PC-3 (cell line): ENCODE results near the gene TM9SF1. TPM values are rescaled to one million over a fixed set of nuclear protein-coding genes. Genes with fewer than 3 reads are reported as not detected.

ENCODE experiments used
- ATAC-seq: fragments of 200-7000 bp; cut with Tn5 transposase; 2 replicates; pipeline ENCODE4 v1.9.1; 2020; ENCODE audit warnings: mild to moderate bottlenecking, moderate library complexity
- BruUV-seq: library from RNA; stranded (reverse); fragments of 400-500 nt; replicated peaks from 2 replicates; lab custom pipeline; 2021; lab: Mats Ljungman, UMichigan
- CTCF ChIA-PET: fragments of 300-600 bp; sonication (Branson Sonifier 250); formaldehyde crosslinking; loops from one replicate; lab custom pipeline; 2022; ENCODE audit warnings: antibody characterized with exemption; lab: Charles Lee
- POLR2A ChIA-PET: fragments of 300-600 bp; sonication (Branson Sonifier 250); formaldehyde crosslinking; loops from one replicate; lab custom pipeline; 2022; ENCODE audit warnings: antibody characterized with exemption; ENCODE audit not compliant: unreplicated experiment; lab: Charles Lee
- DNase-seq: peaks from one replicate; pipeline ENCODE4 v3.0.0-alpha.2; 2015
- H2AFZ ChIP-seq: fragments of 300-600 bp; sonication (generic); 2 replicates; pipeline ENCODE4 v1.6.0; 2016; ENCODE audit warnings: antibody characterized with exemption, low read length
- H3F3A ChIP-seq: fragments of 300-600 bp; sonication (generic); one replicate; pipeline ENCODE4 v1.6.0; 2017; ENCODE audit warnings: antibody characterized with exemption, low read length, control low read depth, mild to moderate bottlenecking; ENCODE audit not compliant: unreplicated experiment
- H3K27ac ChIP-seq: fragments of 300-600 bp; sonication (generic); 2 replicates; pipeline ENCODE4 v1.5.1; 2016; ENCODE audit warnings: mild to moderate bottlenecking, low read length
- H3K27me3 ChIP-seq: fragments of 300-600 bp; sonication (generic); 2 replicates; pipeline ENCODE4 v1.6.1; 2016; ENCODE audit warnings: low read length, mixed read lengths
- H3K36me3 ChIP-seq: fragments of 300-600 bp; sonication (generic); 2 replicates; pipeline ENCODE4 v1.6.1; 2016; ENCODE audit warnings: low read depth, mixed run types, low read length, mixed read lengths
- H3K4me1 ChIP-seq: fragments of 300-600 bp; sonication (generic); 2 replicates; pipeline ENCODE4 v1.5.1; 2016; ENCODE audit warnings: low read length; ENCODE audit not compliant: insufficient read depth
- H3K4me2 ChIP-seq: fragments of 300-600 bp; sonication (generic); 2 replicates; pipeline ENCODE4 v1.6.0; 2016; ENCODE audit warnings: low read length
- H3K4me3 ChIP-seq: fragments of 300-600 bp; sonication (generic); 2 replicates; pipeline ENCODE4 v1.5.1; 2016; ENCODE audit warnings: mild to moderate bottlenecking, low read length, mixed read lengths
- H3K79me2 ChIP-seq: fragments of 300-600 bp; sonication (generic); 2 replicates; pipeline ENCODE4 v1.6.1; 2017; ENCODE audit warnings: low read length, mixed read lengths
- H3K9ac ChIP-seq: fragments of 300-600 bp; sonication (generic); 2 replicates; pipeline ENCODE4 v1.6.0; 2016; ENCODE audit warnings: mild to moderate bottlenecking, low read length
- H3K9me2 ChIP-seq: fragments of 300-600 bp; sonication (generic); replicated peaks from 2 replicates; pipeline ENCODE4 v1.6.1; 2016; ENCODE audit warnings: mixed run types, low read length, mixed read lengths
- H3K9me3 ChIP-seq: fragments of 300-600 bp; sonication (generic); 2 replicates; pipeline ENCODE4 v1.6.1; 2016; ENCODE audit warnings: low read length, mixed read lengths
- H4K20me1 ChIP-seq: fragments of 300-600 bp; sonication (generic); 2 replicates; pipeline ENCODE4 v1.6.1; 2016; ENCODE audit warnings: low read length, mixed read lengths
- EZH2 ChIP-seq: fragments of 300-600 bp; sonication (generic); IDR thresholded peaks from one replicate; pipeline ENCODE4 v1.6.1; 2017; ENCODE audit warnings: antibody characterized with exemption, mild to moderate bottlenecking, low read length; ENCODE audit not compliant: unreplicated experiment
- EZH2phosphoT487 ChIP-seq: fragments of 300-600 bp; sonication (generic); IDR thresholded peaks from 2 replicates; pipeline ENCODE4 v1.6.1; 2018; ENCODE audit warnings: mild to moderate bottlenecking, antibody characterized with exemption, low read length, borderline replicate concordance
- intact Hi-C: fragments of 100-400 bp; cut with micrococcal nuclease; formaldehyde crosslinking; loops from 2 replicates; pipeline ENCODE4 v1.9.0; 2023
- total RNA-seq: library from RNA; depleted of rRNA; stranded (reverse); fragments of >200 nt; gene quantifications from 2 replicates; pipeline ENCODE4 v1.2.3, GENCODE V29; 2014
- TF ChIP-seq, protein P1 (sequence below): fragments of 300-600 bp; sonication (generic); conservative IDR thresholded peaks from 2 replicates; pipeline ENCODE4 v1.5.1; 2017; ENCODE audit warnings: antibody characterized with exemption, low read depth, mild to moderate bottlenecking, low read length

The TM9SF1 gene
- total RNA-seq, 1 experiment from 2014 or later = 52.1 TPM

- no peaks in the 10 kb centered on the region for H3F3A ChIP-seq
- H3K79me2 ChIP-seq = peaks cover 80% of the 10 kb centered on the region
- peak overlapping the region; percentile 97 for H3K4me2 ChIP-seq
- ChIA-PET POLR2A (no interaction called here), CTCF (no interaction called here)
- H3K9me3 ChIP-seq = no peaks in the 10 kb centered on the region
- H3K4me3 ChIP-seq = peak overlapping the region; percentile 98
- DNase-seq (no peak), ATAC-seq (peak; percentile 12)
- TF ChIP-seq EZH2phosphoT487 (no peak), EZH2 (no peak)
- TF ChIP-seq, protein P1, sequence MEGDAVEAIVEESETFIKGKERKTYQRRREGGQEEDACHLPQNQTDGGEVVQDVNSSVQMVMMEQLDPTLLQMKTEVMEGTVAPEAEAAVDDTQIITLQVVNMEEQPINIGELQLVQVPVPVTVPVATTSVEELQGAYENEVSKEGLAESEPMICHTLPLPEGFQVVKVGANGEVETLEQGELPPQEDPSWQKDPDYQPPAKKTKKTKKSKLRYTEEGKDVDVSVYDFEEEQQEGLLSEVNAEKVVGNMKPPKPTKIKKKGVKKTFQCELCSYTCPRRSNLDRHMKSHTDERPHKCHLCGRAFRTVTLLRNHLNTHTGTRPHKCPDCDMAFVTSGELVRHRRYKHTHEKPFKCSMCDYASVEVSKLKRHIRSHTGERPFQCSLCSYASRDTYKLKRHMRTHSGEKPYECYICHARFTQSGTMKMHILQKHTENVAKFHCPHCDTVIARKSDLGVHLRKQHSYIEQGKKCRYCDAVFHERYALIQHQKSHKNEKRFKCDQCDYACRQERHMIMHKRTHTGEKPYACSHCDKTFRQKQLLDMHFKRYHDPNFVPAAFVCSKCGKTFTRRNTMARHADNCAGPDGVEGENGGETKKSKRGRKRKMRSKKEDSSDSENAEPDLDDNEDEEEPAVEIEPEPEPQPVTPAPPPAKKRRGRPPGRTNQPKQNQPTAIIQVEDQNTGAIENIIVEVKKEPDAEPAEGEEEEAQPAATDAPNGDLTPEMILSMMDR = no peak
- peak overlapping the region; percentile 80 for H3K27ac ChIP-seq
- peaks cover 27% of the 10 kb centered on the region for H3K4me1 ChIP-seq
- H3K9me2 ChIP-seq = no peaks in the 10 kb centered on the region
- H4K20me1 ChIP-seq = no peaks in the 10 kb centered on the region
- no peaks in the 10 kb centered on the region for H3K27me3 ChIP-seq
- peak overlapping the region; percentile 97 for H2AFZ ChIP-seq
- peaks cover 7% of the 10 kb centered on the region; the same call in 1 of the 2 replicates for H3K36me3 ChIP-seq
- intact Hi-C loops = loop anchor here (1.0 to 2.0 kb wide), 2 partner anchors 11 to 15 kb away; partner anchors contain the start of genes MDP1 and TINF2
- H3K9ac ChIP-seq = peak overlapping the region; percentile 92
- TSS peak; percentile 70 for BruUV-seq
These were observed 36.3 kb upstream of the TM9SF1 start for GRCh38 chr14:24231263-24232120.

GRCh38 chr14:24228902-24229301 is 33.7 kb upstream of the TM9SF1 start:
- H3K9me2 ChIP-seq = no peaks in the 10 kb centered on the region
- ATAC-seq (no peak), DNase-seq (no peak)
- no peaks in the 10 kb centered on the region for H4K20me1 ChIP-seq
- TF ChIP-seq EZH2phosphoT487 (no peak), EZH2 (no peak)
- TF ChIP-seq, protein P1 = no peak
- H3K9me3 ChIP-seq = no peaks in the 10 kb centered on the region
- H3K79me2 ChIP-seq = peaks cover 90% of the 10 kb centered on the region
- peaks cover 23% of the 10 kb centered on the region for H3K4me1 ChIP-seq
- H3K4me2 ChIP-seq = no peak overlapping the region
- CTCF ChIA-PET = no interaction called here
- H3K27ac ChIP-seq = no peak overlapping the region
- H3F3A ChIP-seq = no peaks in the 10 kb centered on the region
- no peaks in the 10 kb centered on the region for H3K27me3 ChIP-seq
- POLR2A ChIA-PET = no interaction called here
- intact Hi-C loops = no loop called here
- H3K4me3 ChIP-seq = no peak overlapping the region
- no peak overlapping the region for H3K9ac ChIP-seq
- 0 out of 2 replicates have a peak, but pooled peaks cover 2% of the 10 kb centered on the region for H3K36me3 ChIP-seq
- H2AFZ ChIP-seq = no peak overlapping the region
- no TSS peak for BruUV-seq

- 0 out of 2 replicates have a peak, but pooled peaks cover 2% of the 10 kb centered on the region for H3K36me3 ChIP-seq
- no peaks in the 10 kb centered on the region for H3K9me3 ChIP-seq
- H3K9ac ChIP-seq = no peak overlapping the region
- H3K9me2 ChIP-seq = no peaks in the 10 kb centered on the region
- ATAC-seq = no peak
- no peak for DNase-seq
- peaks cover 88% of the 10 kb centered on the region for H3K79me2 ChIP-seq
- no peaks in the 10 kb centered on the region for H3F3A ChIP-seq
- BruUV-seq = no TSS peak
- H3K27ac ChIP-seq = no peak overlapping the region
- H3K4me1 ChIP-seq = peaks cover 14% of the 10 kb centered on the region; the same call in 1 of the 2 replicates
- no peak overlapping the region for H2AFZ ChIP-seq
- no peak overlapping the region for H3K4me2 ChIP-seq
- CTCF ChIA-PET = no interaction called here
- intact Hi-C loops = no loop called here
- H4K20me1 ChIP-seq = no peaks in the 10 kb centered on the region
- no peaks in the 10 kb centered on the region for H3K27me3 ChIP-seq
- TF ChIP-seq EZH2phosphoT487 (no peak), EZH2 (no peak)
- TF ChIP-seq, protein P1 = no peak
- H3K4me3 ChIP-seq = no peak overlapping the region
- POLR2A ChIA-PET = no interaction called here
These were observed 31.2 kb upstream of the TM9SF1 start for GRCh38 chr14:24226473-24226872.
